Epithelial cell of esophagus (primary cell): ENCODE results near the gene RLF.
A peak's percentile ranks its signal among the peaks of the same experiment; 100 is the strongest.
"Not testable (repeated sequence)": the region's sequence is repeated elsewhere in the genome, so short reads cannot be mapped to it uniquely, and the experiment has no call there.

Experiments
- DNase-seq: peaks from one replicate; pipeline ENCODE4 v3.0.0; 2010; ENCODE audit warnings: low read depth
- H3K4me3 ChIP-seq: 2 replicates; pipeline ENCODE4 v1.5.1; 2011; ENCODE audit warnings: mild to moderate bottlenecking, low read length, control low read depth
- CTCF ChIP-seq: IDR thresholded peaks from 2 replicates; pipeline ENCODE4 v1.5.1; 2011; ENCODE audit warnings: low read depth, mild to moderate bottlenecking, low read length, control low read depth, inconsistent platforms; ENCODE audit not compliant: insufficient read depth; ENCODE audit errors: missing control alignments

The RLF gene

GRCh38 chr1:40184193-40184592, 23.0 kb downstream of the RLF start:
- no peak for TF ChIP-seq CTCF
- no peak overlapping the region for H3K4me3 ChIP-seq
- DNase-seq: no peak

GRCh38 chr1:40185951-40186864, 25.0 kb downstream of the RLF start:
- TF ChIP-seq CTCF: no peak
- DNase-seq: peak; percentile 70

GRCh38 chr1:40187399-40187798, 26.2 kb downstream of the RLF start:
- H3K4me3 ChIP-seq: no peak overlapping the region
- no peak for DNase-seq
- TF ChIP-seq CTCF: no peak

More at GRCh38 chr1:40185951-40186864, 25.0 kb downstream of the RLF start:
- no peak overlapping the region for H3K4me3 ChIP-seq

GRCh38 chr1:40194639-40195038, 33.5 kb downstream of the RLF start:
- H3K4me3 ChIP-seq, DNase-seq: not testable (repeated sequence)

- DNase-seq: no peak
- H3K4me3 ChIP-seq: no peak overlapping the region
- TF ChIP-seq CTCF: no peak
Measured at GRCh38 chr1:40197656-40198055, 36.5 kb downstream of the RLF start.

GRCh38 chr1:40199126-40199525, 37.9 kb downstream of the RLF start:
- TF ChIP-seq CTCF: no peak
- DNase-seq: no peak
- H3K4me3 ChIP-seq: no peak overlapping the region

GRCh38 chr1:40204856-40205255, 43.7 kb downstream of the RLF start:
- H3K4me3 ChIP-seq: no peak overlapping the region
- TF ChIP-seq CTCF: no peak
- no peak for DNase-seq
